Activated T-cell treated with anti-CD3 and anti-CD28 coated beads, Interleukin-2, amount 50 U/mL, for 72 hours (primary cell): ENCODE results near the gene FAM210B. TPM values are rescaled to one million over a fixed set of nuclear protein-coding genes. Genes with fewer than 3 reads are reported as not detected.

ENCODE experiments used
- ATAC-seq, 2 donors: fragments of 150-1000 bp; cut with Tn5 transposase; replicated peaks in 1 of 2; 2 replicates each; pipeline ENCODE4 v1.10.0; 2021; ENCODE audit warnings: moderate library complexity in 2 of 2, mild to moderate bottlenecking in 1 of 2
- DNase-seq, 2 donors: peaks; one replicate each; pipeline ENCODE4 v3.0.0; 2021 to 2022; ENCODE audit warnings: mixed read lengths in 1 of 2
- H3K27ac Mint-ChIP-seq: one replicate; pipeline ENCODE4 v1.8.0; 2022; ENCODE audit warnings: mild to moderate bottlenecking, moderate library complexity, mixed read lengths
- H3K27me3 Mint-ChIP-seq: one replicate; pipeline ENCODE4 v1.8.0; 2022; ENCODE audit warnings: low read depth, mixed read lengths
- H3K36me3 Mint-ChIP-seq, 2 donors: one replicate each; pipeline ENCODE4 v1.8.0; 2022; ENCODE audit warnings: mixed read lengths in 2 of 2, mild to moderate bottlenecking in 1 of 2; ENCODE audit not compliant: insufficient read depth in 2 of 2
- H3K4me1 Mint-ChIP-seq: one replicate; pipeline ENCODE4 v1.8.0; 2022; ENCODE audit warnings: low read depth, mixed read lengths
- H3K4me3 Mint-ChIP-seq, 2 donors: one replicate each; pipeline ENCODE4 v1.8.0; 2022; ENCODE audit warnings: mild to moderate bottlenecking in 2 of 2, mixed read lengths in 2 of 2, moderate library complexity in 2 of 2
- H3K9me3 Mint-ChIP-seq, 2 donors: one replicate each; pipeline ENCODE4 v1.8.0; 2022; ENCODE audit warnings: mixed read lengths in 2 of 2
- total RNA-seq, 2 donors: library from RNA; stranded (reverse); gene quantifications; one replicate each; pipeline ENCODE4 v1.2.3, GENCODE V29; 2022

FAM210B gene
- total RNA-seq, 2 donors from 2014 or later: 4.6 to 4.9 TPM

DNA sequence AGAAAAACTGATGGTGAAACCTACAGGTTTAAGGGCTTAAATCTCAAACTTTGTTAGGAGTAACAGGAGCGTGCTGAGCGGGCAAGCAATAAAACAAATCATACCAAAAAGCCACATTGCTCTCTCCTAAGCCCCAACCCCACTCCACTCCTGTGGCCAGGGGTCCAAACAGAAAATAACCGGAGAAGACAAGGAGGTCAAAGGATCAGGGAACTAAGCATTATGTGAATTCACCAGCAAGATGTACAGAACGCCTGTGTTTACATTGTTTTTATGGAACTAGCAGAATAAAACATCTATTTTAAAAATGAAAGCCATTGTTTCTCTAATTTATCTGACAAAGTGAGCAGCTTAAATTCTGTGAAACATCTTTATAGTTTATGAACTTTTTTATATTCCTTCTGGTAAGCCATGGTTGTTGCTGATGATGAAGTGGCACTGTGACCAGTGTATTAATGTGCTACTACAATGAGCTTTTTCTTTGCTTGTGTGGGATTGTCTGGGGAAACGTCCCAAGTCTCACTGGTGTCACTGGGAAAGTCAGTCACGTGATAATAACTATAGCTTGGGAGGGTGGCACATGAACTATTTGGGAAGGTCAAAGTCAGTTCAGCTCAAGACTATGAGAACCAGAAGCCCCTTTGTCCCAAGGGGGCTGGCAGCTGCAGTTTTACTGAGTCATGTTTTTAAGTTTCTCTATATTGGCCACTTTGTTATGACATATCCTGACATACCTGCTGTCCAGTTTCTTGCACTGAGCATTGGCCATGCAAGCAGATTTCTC is 9.8 kb downstream of the FAM210B start:
- H3K4me3 Mint-ChIP-seq: no peak overlapping the region
- ATAC-seq (no peak), DNase-seq (no peak)
- no peaks in the 10 kb centered on the region for H3K9me3 Mint-ChIP-seq
- peaks cover 9 to 30% of the 10 kb centered on the region in 2 donors for H3K36me3 Mint-ChIP-seq
- no peaks in the 10 kb centered on the region for H3K27me3 Mint-ChIP-seq
- H3K4me1 Mint-ChIP-seq: peaks cover 9% of the 10 kb centered on the region
- H3K27ac Mint-ChIP-seq: no peak overlapping the region

DNA sequence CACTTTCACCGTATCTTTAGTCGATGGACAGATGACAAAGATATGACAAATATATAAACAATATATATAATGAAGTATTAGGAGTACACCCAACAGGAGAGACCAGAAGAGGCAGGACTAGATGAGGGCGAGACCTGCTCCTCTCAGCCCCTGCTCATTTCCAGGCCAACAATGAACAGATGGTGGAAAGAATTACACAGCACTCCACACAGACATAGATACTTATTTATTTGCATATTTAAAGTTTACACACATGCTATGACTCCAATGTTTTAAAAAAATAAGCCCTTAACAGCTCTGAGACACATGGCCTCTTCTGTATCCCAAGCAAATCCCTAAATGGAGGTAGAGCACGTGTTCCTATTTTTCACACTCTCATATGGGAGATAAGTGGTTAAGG is 10.4 kb downstream of the FAM210B start:
- peaks cover 11 to 37% of the 10 kb centered on the region in 2 donors for H3K36me3 Mint-ChIP-seq
- H3K9me3 Mint-ChIP-seq: no peaks in the 10 kb centered on the region
- DNase-seq: no peak
- H3K4me1 Mint-ChIP-seq: peaks cover 15% of the 10 kb centered on the region
- no peak overlapping the region for H3K4me3 Mint-ChIP-seq
- H3K27ac Mint-ChIP-seq: no peak overlapping the region
- no peak for ATAC-seq
- no peaks in the 10 kb centered on the region for H3K27me3 Mint-ChIP-seq

DNA sequence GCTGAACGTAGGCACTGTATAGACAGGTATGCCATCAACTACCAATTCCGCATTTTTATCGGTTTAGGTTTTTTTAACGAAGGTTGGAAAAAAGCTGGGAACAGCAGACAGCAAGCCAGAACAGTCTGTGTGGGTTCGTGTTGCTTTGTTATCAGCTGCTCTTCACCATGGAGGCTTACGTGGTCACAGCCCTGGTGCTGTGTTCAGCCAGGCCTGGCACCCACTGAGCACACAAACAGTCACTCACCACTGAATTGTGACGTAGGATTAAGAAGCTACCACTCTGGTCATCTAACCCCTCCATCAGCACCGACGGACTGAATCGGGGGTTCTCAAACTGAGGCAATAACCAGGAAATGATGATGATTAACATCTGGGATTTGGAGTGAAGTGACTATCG is 13.2 kb downstream of the FAM210B start:
- Mint-ChIP-seq H3K4me3 (no peak overlapping the region), H3K4me1 (peaks cover 18% of the 10 kb centered on the region), H3K9me3 (no peaks in the 10 kb centered on the region), H3K27me3 (no peaks in the 10 kb centered on the region), H3K27ac (no peak overlapping the region), H3K36me3 (peaks cover 18 to 52% of the 10 kb centered on the region in 2 donors)
- no peak for DNase-seq
- no peak for ATAC-seq

DNA sequence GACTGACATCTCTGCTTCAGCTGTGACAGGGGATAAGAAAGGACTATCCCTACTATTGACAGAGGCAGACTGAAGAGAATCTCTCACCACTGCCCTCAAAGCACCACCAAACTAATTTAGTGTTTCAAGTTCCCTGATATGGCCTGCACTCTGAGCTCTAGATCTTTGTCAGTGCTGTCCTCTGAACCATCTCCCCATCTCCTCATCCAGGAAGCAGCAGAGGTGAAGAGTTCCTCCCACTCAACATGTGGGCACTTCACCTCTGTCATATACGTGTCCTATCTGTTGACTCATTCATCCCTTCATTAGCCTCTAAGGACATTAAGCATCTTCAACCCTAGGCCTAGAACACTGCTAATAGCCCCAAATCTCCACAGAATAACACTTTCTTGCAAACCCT is 14.1 kb downstream of the FAM210B start:
- peak in 1 of 2 donors; percentile 73 for ATAC-seq
- no peaks in the 10 kb centered on the region for H3K27me3 Mint-ChIP-seq
- no peak overlapping the region for H3K4me3 Mint-ChIP-seq
- H3K9me3 Mint-ChIP-seq: no peaks in the 10 kb centered on the region
- peaks cover 18% of the 10 kb centered on the region for H3K4me1 Mint-ChIP-seq
- no peak for DNase-seq
- H3K27ac Mint-ChIP-seq: no peak overlapping the region
- peaks cover 19 to 58% of the 10 kb centered on the region in 2 donors for H3K36me3 Mint-ChIP-seq

DNA sequence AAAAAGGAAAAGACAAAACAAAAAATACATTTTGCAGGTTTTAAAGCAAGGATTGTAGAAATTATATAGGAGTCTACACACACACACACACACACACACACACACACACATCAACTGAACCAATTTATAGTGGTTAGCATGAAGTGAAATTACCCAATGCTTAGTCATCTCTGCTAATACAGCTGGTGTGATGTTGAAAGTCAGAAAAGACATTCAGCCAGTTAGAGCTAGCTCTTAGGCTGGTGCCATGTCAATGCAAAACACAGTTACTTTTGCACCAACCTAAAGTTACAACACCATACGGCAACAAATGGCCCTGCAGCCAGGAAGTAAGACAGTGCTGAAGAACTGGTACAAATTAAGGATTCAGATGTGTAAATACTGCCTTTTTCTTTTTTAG is 15.2 kb downstream of the FAM210B start:
- H3K27ac Mint-ChIP-seq: peak overlapping the region; percentile 50
- no peak for DNase-seq
- H3K4me3 Mint-ChIP-seq: no peak overlapping the region
- no peaks in the 10 kb centered on the region for H3K27me3 Mint-ChIP-seq
- peaks cover 26 to 67% of the 10 kb centered on the region in 2 donors for H3K36me3 Mint-ChIP-seq
- ATAC-seq: peak; percentile 55 to 90
- peaks cover 18% of the 10 kb centered on the region for H3K4me1 Mint-ChIP-seq
- H3K9me3 Mint-ChIP-seq: no peaks in the 10 kb centered on the region

DNA sequence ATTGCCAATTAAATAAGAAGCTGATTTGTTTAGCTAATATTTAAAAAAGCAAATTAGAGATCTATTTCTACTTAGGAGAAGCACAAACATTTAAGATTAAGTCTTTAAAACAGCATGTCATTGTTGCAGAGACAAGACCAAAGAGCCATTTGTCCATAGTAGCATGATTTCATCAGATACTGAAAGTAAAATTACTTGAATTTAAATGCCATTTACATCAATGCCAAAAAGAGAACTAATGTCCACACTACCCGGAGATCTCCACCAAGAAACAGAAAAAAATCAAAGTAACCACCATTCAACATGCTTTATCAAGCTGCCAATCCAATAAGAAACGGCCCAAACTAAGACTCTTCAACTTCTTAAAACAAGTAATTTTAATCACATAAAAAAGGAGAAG is 17.6 kb downstream of the FAM210B start:
- peaks cover 29 to 61% of the 10 kb centered on the region in 2 donors for H3K36me3 Mint-ChIP-seq
- H3K27ac Mint-ChIP-seq: peak overlapping the region; percentile 79
- no peaks in the 10 kb centered on the region for H3K27me3 Mint-ChIP-seq
- no peak overlapping the region for H3K4me3 Mint-ChIP-seq
- no peaks in the 10 kb centered on the region for H3K9me3 Mint-ChIP-seq
- DNase-seq (no peak), ATAC-seq (no peak)
- H3K4me1 Mint-ChIP-seq: peaks cover 19% of the 10 kb centered on the region

DNA sequence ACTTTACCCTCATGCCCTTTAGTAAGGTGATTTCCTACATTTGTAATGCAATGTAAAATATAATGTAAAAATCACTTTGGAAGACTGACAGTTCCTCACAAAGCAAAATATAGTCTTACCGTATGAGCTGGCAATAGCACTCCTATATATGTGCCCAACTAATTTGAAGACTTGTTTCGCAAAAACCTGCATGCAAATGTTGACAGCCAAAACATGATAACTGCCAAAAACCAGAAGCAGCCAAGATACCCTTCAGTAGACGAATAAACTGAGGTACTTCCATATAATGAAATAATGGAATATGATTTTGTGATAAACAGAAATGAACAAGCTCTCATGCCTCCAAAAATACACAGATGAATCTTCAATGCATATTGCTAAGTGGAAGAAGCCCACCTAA is 19.6 kb downstream of the FAM210B start:
- Mint-ChIP-seq H3K27ac (no peak overlapping the region), H3K36me3 (peaks cover 21 to 61% of the 10 kb centered on the region in 2 donors), H3K4me3 (no peak overlapping the region), H3K27me3 (no peaks in the 10 kb centered on the region), H3K9me3 (no peaks in the 10 kb centered on the region), H3K4me1 (peaks cover 30% of the 10 kb centered on the region)
- no peak for DNase-seq
- ATAC-seq: no peak

DNA sequence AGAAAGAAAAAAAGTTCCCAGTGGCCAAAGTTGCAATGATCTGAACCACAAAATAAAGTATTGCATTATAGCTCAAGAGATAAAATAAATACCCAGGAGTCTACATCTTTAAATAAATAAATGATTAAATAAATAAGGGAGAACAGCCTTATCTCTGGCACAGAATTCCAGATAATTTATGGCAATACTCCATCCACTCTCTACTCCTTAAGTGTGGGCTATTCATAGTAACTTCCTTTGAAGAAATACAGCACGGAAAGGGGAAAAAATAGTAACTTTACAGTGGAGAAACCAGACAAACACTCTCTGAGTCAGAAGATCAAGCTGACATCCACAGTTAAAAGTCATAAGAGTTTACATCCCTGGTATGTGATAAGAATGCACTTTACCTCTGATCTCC is 21.6 kb downstream of the FAM210B start:
- Mint-ChIP-seq H3K4me3 (no peak overlapping the region), H3K4me1 (peaks cover 21% of the 10 kb centered on the region), H3K27ac (no peak overlapping the region), H3K36me3 (peaks cover 23 to 56% of the 10 kb centered on the region in 2 donors), H3K9me3 (no peaks in the 10 kb centered on the region), H3K27me3 (no peaks in the 10 kb centered on the region)
- ATAC-seq: no peak
- no peak for DNase-seq

DNA sequence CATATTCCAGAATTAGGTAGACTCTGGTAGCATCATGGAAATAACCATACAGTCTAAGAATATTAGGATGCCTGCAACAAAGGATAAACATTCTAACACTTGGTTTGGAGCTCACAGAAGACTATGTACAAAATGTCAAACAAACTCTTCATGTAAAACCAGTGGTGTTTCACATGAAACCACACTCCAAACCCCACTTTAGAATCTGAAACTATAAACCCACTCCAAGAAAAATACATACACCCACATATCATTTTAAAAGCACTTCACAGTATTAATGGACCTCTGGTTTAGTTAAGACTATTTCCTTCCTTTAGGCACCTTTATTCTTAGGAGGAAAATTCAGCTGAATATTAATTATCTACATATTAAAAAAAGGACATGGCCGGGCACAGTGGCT is 22.7 kb downstream of the FAM210B start:
- no peak overlapping the region for H3K4me3 Mint-ChIP-seq
- H3K9me3 Mint-ChIP-seq: no peaks in the 10 kb centered on the region
- no peak for ATAC-seq
- peaks cover 32% of the 10 kb centered on the region for H3K4me1 Mint-ChIP-seq
- no peak for DNase-seq
- H3K27me3 Mint-ChIP-seq: no peaks in the 10 kb centered on the region
- H3K27ac Mint-ChIP-seq: no peak overlapping the region
- H3K36me3 Mint-ChIP-seq: peaks cover 22 to 57% of the 10 kb centered on the region in 2 donors

DNA sequence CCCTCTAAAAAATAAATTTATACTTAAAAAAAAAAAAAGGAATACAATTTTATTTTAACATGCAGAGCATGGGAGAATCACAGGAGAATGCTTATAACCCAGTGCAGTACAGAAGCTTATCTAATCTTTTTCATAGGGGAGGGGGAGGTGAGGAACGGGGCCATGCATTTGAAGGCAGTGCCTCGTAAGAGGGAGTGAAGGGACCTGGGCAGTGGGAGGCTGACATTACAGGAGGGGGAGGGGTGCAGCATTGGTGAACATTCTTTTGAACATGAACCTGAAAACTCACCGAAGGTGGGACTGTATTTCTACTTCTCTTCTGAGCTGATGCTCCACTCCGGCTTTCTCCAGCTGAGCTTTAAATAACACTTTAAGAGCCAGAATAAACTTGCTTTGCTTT is 23.9 kb downstream of the FAM210B start:
- H3K4me1 Mint-ChIP-seq: peaks cover 32% of the 10 kb centered on the region
- H3K9me3 Mint-ChIP-seq: no peaks in the 10 kb centered on the region
- H3K27me3 Mint-ChIP-seq: no peaks in the 10 kb centered on the region
- H3K4me3 Mint-ChIP-seq: no peak overlapping the region
- ATAC-seq (no peak), DNase-seq (no peak)
- H3K36me3 Mint-ChIP-seq: peaks cover 25 to 55% of the 10 kb centered on the region in 2 donors
- H3K27ac Mint-ChIP-seq: no peak overlapping the region

DNA sequence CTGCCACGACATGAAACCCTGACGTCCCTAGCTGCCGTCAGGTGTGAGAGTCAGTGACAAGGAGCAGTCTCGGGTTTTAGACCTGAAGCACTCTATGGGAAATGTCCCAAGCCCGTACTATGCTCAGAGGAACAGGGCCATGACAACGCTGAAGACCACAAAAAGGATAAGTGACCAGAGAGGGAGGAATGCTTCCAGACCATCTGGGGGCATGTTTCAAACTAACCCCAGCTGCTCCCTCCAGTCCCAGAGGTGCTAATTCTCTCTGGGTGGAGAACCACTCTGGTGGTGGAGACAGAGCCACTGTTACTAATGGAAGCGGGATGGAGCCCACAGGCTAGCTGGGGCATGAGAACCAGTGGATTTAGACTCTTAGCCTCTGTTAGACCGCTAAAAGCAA is 24.6 kb downstream of the FAM210B start:
- Mint-ChIP-seq H3K27me3 (no peaks in the 10 kb centered on the region), H3K27ac (no peak overlapping the region), H3K4me3 (no peak overlapping the region), H3K36me3 (peaks cover 21 to 50% of the 10 kb centered on the region in 2 donors), H3K9me3 (no peaks in the 10 kb centered on the region), H3K4me1 (peaks cover 32% of the 10 kb centered on the region)
- no peak for ATAC-seq
- DNase-seq: no peak

DNA sequence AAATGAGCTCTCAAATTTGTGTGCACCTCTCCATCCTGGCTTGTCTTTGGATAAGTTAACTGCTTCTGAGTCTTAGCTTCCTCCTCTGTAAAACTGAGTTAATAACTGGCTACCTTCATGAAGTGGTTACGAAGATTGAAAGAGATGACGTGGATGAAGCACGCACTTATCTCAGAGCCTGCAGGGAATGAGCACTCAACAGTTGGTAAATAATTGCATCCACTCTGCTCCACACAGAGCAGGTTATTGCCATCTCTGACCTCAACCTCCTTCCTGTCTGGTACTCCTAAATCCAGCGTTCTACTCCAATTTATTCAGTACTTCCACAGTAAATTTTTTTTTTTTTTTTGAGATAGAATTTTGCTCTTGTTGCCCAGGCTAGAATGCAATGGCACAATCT is 26.4 kb downstream of the FAM210B start:
- peaks cover 27 to 52% of the 10 kb centered on the region in 2 donors for H3K36me3 Mint-ChIP-seq
- no peak for ATAC-seq
- no peaks in the 10 kb centered on the region for H3K27me3 Mint-ChIP-seq
- no peak for DNase-seq
- H3K4me1 Mint-ChIP-seq: peaks cover 47% of the 10 kb centered on the region
- no peak overlapping the region for H3K27ac Mint-ChIP-seq
- H3K4me3 Mint-ChIP-seq: no peak overlapping the region
- H3K9me3 Mint-ChIP-seq: no peaks in the 10 kb centered on the region

DNA sequence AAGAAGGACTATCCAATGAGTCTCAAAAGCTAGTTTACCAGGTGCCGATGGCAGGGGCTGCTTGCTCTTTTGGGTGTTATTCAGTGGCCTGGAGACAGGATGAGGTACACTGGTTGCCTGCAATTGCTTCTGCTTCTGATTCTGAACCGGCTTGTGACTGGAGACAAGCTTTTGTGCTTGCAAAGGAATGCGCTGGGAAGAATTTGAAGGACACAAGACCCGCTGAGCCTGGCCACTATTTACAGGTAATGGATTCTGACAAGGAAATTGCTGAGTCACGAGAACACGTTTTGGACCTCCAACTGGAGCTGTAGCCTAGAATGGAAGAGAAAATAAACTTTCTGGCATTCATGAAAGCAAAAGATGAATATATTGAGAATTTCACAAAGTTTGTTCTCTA is 27.4 kb downstream of the FAM210B start:
- no peak for ATAC-seq
- H3K4me3 Mint-ChIP-seq: no peak overlapping the region
- H3K27me3 Mint-ChIP-seq: no peaks in the 10 kb centered on the region
- no peak for DNase-seq
- no peak overlapping the region for H3K27ac Mint-ChIP-seq
- H3K9me3 Mint-ChIP-seq: no peaks in the 10 kb centered on the region
- peaks cover 58% of the 10 kb centered on the region for H3K4me1 Mint-ChIP-seq
- H3K36me3 Mint-ChIP-seq: peaks cover 29 to 54% of the 10 kb centered on the region in 2 donors

DNA sequence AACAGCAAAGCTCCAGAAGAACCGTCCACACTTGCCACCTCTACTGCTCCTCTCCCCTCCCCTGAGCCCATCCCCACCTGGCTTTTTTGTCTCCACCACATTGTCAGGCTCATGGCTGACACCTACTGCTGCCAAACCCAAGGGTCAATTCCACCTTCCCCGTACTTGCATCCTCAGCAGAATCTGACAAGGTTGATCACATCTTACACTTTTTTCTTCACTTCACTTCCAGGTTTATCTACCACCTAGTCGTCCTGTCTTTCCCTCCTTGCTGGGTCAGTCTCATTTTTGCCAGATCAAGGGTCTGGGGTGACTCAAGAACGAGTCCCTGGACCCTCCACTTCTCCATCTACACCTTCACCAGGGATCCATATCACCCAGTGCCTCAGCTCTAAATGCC is 30.1 kb downstream of the FAM210B start:
- peak overlapping the region; percentile 1 for H3K27ac Mint-ChIP-seq
- H3K27me3 Mint-ChIP-seq: no peaks in the 10 kb centered on the region
- peaks cover 31 to 44% of the 10 kb centered on the region in 2 donors for H3K36me3 Mint-ChIP-seq
- ATAC-seq (no peak), DNase-seq (no peak)
- peaks cover 47% of the 10 kb centered on the region for H3K4me1 Mint-ChIP-seq
- no peaks in the 10 kb centered on the region for H3K9me3 Mint-ChIP-seq
- H3K4me3 Mint-ChIP-seq: no peak overlapping the region
